SKM-1 (cell line): ENCODE results near the gene STK32C.
A peak's percentile ranks its signal among the peaks of the same experiment; 100 is the strongest.
"Not testable (repeated sequence)": the region's sequence is repeated elsewhere in the genome, so short reads cannot be mapped to it uniquely, and the experiment has no call there.

ENCODE experiments used
- DNase-seq: peaks from one replicate; lab custom pipeline; 2025; ENCODE audit not compliant: unreplicated experiment; lab: John Stamatoyannopoulos, UW

Gene STK32C

GRCh38 chr10:132319853-132320653 lies 12.3 kb upstream of the STK32C start:
- peak; percentile 70 for DNase-seq

DNA sequence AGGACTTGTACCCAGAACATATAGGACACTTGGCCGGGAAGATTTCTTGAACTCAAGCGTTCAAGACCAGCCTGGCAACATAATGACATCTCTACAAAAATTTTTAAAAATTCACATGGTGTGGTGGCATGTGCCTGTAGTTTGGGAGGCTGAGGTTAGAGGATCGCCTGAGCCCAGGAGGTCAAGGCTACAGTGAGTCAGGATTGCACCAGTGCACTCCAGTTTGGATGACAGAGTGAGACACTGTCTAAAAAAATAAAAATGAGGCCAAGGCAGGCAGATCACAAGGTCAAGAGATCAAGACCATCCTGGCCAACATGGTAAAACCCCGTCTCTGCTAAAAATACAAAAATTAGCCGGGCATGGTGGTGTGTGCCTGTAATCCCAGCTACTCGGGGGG lies 9.7 kb upstream of the STK32C start:
- DNase-seq: not testable (repeated sequence)

DNA sequence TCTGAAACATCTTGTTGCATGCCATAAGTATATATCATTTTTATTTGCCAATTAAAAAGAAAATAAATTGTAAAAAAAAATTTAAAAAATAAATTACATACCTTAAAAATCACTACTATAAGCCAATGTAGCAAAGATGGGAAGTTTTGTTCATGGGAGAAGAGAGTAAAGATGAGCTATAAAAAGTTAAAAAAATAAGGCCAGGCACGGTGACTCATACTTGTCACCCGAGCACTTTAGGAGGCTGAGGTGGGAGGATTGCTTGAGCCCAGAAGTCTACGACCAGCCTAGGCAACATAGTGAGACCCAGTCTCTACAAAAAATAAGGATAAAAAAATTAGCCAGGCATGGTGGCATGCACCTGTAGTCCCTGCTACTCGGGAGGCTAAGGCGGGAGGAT lies 8.4 kb upstream of the STK32C start:
- no peak for DNase-seq

DNA sequence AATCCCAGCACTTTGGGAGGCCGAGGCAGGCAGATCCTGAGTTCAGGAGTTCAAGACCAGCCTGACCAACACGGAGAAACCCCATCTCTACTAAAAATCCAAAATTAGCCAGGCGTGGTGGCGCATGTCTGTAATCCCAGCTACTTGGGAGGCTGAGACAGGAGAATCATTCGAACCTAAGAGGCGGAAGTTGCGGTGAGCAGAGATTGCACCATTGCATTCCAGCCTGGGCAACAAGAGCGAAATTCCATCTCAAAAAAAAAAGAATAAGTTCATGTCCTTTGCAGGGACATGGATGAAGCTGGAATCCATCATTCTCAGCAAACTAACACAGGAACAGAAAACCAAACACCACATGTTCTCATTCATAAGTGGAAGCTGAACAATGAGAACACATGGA lies 7.1 kb upstream of the STK32C start:
- DNase-seq: not testable (repeated sequence)

GRCh38 chr10:132314336-132314735 lies 6.6 kb upstream of the STK32C start:
- no peak for DNase-seq

DNA sequence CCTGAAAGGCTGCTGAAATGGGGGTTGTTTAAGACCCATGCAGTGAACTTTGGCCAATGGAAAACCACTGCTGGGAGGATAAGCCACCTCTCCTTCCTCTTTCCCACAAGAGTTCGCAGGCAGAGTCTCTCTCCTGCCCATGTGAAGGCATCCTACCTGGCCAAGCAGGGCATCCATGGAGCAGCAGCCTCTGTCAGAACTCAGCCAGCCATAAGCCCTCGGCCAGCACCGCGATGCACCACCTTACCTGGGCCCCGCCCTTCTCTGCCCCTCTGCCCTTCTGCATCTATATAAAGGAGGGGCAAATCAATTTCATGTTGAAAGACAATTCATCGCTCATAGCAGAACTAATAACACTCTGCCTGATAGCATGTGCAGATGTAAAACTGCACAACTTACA lies 6.1 kb upstream of the STK32C start:
- no peak for DNase-seq

- DNase-seq: no peak
Observed at GRCh38 chr10:132313305-132313704, 5.6 kb upstream of the STK32C start.

DNA sequence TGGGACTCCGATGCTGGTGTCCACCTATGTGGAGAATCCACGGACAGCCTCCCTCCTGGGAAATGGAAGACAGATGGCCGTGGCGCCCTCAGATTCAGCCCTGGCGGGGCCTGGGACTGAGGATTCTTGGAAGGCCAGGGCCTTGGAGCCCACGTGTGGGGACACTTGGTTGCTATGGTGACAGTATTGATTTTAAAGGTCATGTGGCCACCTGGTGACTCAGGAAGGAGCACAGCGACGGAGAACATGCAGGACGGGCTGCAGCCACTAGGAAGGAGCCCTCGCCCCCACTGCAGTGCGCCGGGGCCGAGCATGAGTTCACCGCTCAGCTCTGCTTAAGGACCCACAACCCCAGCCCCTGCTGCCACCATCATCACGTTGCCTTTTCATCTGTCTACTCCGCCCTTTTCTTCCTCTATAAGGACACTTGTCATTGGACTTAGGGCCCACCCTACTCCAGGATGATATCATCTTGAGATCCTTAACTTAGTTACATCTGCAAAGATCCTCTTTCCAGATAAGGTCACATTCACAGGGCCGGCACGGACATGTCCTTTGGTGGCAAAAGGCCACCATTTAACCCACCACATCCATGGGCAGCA lies 3.7 kb upstream of the STK32C start:
- DNase-seq: no peak

DNA sequence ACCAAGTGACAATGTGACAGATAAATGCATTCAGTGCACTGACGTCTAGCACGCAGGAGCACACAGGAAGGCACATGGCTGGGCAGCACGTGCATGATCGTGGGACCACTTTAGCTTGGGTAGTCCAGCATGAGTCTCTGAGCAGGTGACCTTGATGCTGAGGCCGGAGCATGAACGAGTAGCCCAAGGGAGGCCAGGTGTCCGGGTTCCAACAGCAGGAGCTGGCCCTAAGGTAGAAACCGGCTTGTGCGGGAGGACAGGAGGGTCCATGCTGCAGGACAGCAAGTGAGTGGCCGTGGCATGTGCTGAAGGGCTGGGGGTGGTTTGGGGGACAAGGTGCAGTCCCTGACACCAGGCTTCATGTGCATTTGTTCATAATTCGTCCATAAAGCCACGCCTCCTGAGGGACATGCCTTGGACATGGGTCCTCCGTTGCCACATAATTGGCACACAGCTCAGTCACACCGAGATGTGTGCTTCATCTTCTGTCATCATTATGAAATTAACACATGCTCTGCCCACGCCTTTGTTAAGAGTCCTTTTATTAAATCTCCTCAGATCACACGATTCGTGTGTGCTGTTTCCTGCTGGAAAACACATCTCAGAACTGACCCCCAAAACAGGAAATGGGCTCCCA lies 3.1 kb upstream of the STK32C start:
- DNase-seq: no peak

GRCh38 chr10:132309879-132310591 lies 2.3 kb upstream of the STK32C start:
- DNase-seq: no peak

DNA sequence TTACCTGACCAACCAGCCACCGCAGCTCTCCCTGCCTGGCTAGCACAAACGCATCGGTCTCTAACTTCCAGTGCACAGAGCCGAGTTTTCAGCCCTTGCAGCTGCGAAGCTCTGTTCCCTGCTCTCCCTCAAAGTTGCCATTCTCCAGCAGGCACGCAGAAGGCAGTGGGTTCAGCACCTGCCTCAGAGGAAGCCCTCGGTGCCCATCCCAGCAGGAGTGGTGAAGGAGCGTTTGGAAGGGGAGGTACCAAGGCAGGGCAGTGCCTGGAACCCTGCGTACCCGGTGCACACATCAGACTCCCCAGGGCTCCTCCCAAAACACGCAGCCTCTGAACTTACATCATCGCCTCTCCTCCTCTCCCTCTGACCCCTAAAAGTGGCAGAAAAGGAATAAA lies 1.7 kb upstream of the STK32C start:
- DNase-seq: no peak

GRCh38 chr10:132308587-132309470 lies 1.1 kb upstream of the STK32C start:
- no peak for DNase-seq

GRCh38 chr10:132306864-132307751 lies 642 bp downstream of the STK32C start:
- no peak for DNase-seq

- no peak for DNase-seq
Observed at GRCh38 chr10:132306343-132306685, 1.4 kb downstream of the STK32C start.

GRCh38 chr10:132305654-132306342 lies 2.0 kb downstream of the STK32C start:
- DNase-seq: no peak

DNA sequence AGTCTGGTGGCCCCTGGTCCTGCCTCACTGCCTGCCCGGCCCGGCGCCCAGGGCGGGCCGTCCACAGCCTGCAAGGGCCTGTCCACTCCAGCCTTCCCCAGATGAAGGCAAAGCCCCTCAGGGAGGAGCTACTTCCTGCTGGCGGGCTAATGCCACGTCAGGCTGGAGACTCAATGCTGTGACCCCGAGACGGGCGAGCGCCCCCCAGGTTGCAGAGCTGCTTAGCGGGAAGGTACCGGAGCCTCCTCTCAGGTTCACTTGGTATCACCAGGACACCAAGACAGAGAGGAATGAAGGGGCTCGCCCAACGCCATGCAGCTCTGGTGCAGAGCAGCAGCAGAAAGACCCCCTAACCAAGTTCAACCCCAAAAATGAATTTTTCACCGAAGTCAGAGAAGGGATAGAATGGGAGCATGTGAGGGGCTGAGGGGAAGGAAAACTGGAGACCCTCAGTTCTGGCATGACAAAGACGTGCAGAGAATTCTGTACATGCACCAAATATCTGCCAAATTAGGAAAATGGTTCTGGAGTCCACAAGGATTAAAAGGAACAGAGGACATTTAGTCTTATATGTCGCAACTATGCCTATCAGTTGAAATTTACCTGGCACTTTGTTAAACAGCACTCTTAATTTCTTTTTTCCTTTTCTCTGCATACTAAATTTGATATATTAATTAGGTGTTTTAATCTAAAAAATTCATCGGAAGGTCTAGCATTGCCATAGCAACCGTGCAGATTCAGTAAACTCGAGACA lies 2.8 kb downstream of the STK32C start:
- DNase-seq: no peak

- DNase-seq: no peak
Observed at GRCh38 chr10:132303361-132304115, 4.2 kb downstream of the STK32C start.
